Metanephros (tissue), 2 donors: ENCODE data around the gene WDR7. TPM values are rescaled to one million over a fixed set of nuclear protein-coding genes. Genes with fewer than 3 reads are reported as not detected.

Experiments used
- small RNA-seq: library from RNA; depleted of rRNA; stranded (forward); fragments of <200 nt; gene quantifications from one replicate; pipeline ENCODE3, GENCODE V24; 2014; ENCODE audit warnings: low replicate concordance
- total RNA-seq: library from RNA; depleted of rRNA; stranded (reverse); fragments of >200 nt; gene quantifications from one replicate; pipeline ENCODE4 v1.2.3, GENCODE V29; 2014

WDR7 gene
- total RNA-seq: 38.9 TPM

GRCh38 chr18:56650944-56651770 is at the start of gene WDR7:
WDR7 (plus strand) TSS chr18:56651359; CDS start chr18:56672516, 21,157 bp downstream.

DNA sequence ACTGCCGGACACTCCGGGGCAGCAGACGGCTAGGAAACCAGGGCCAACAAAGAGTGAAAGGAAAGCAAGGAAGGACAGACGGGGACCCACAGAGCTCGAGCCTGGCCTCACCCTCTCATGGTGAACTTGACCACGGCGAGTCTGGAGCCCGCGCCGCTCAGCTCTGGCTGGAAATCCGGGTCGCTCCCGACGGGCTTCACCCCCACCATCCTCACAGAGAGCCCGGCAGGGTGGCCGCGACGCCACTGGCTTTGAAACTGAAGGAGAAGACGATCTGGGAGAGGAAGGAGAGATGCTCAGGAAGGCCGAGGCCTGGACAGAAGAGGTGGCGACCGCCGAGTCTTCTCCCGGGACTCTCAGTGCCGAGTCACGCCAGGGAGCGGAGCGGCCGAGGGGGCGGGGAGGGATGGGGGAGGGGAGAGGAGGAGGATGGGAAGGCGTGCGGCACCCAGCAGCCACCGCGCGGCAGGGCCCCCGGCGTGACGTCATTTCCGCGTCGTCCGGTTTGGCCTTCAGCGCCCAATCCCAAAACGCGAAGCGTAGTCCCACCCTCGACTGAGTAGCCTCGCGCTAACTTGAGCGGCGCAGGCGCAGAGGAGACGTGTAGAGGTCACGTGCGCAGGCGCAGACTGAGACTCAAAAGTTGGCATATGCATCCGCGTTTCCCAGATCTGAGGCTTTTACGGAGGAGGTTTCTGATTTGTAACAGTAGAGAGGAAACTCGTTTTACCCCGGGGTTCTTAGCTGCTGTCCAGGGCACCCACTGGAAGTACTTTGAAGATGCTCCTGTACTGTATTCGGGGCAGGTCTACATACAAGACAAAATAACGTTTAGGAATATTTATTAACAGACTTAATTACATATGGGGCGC is 12.7 kb upstream of the WDR7 start, which contains the start of gene TXNL1:
TXNL1 (minus strand) TSS at position 361 of the 872 bp plus-strand sequence; CDS start at position 209, 152 bp downstream.

Small RNA genes within 50 kb of the gene (small RNA-seq; reads per million reads assigned to genes)
- gene RF00012: not detected
- not detected for gene RF00019

Other genes starting within 250 kb of the WDR7 start
- 47.4 TPM for gene TXNL1, start 12.8 kb upstream of the WDR7 start, total RNA-seq